Kidney (tissue), 14 donors: ENCODE results near the gene XPOT. TPM values are rescaled to one million over a fixed set of nuclear protein-coding genes. Genes with fewer than 3 reads are reported as not detected.

Experiments used
- DNase-seq, 5 donors: peaks; one replicate each; pipeline ENCODE4 v3.0.0-alpha.2; 2013 to 2020
- FAIRE-seq: peaks from 2 replicates; lab custom pipeline; 2012; peaks lifted over from hg19 to GRCh38; lab: Jason Lieb, UNC
- H3K27ac ChIP-seq, 2 donors: one replicate each; pipeline ENCODE4 v1.7.0; 2013; ENCODE audit warnings: low read depth in 2 of 2, low read length in 2 of 2, inconsistent platforms in 1 of 2
- H3K27me3 ChIP-seq: one replicate; pipeline ENCODE4 v1.7.1; 2013; ENCODE audit warnings: low read length, inconsistent platforms; ENCODE audit not compliant: control insufficient read depth, insufficient read depth
- H3K36me3 ChIP-seq, 3 donors: one replicate each; pipeline versions ENCODE4 v1.7.0 to v1.7.1; 2013; ENCODE audit warnings: low read length in 3 of 3, control low read depth in 1 of 3, inconsistent platforms in 1 of 3; ENCODE audit not compliant: insufficient read depth in 3 of 3, control insufficient read depth in 2 of 3
- H3K4me1 ChIP-seq, 3 donors: one replicate each; pipeline versions ENCODE4 v1.7.0 to v1.7.1; 2013; ENCODE audit warnings: low read length in 3 of 3, inconsistent platforms in 1 of 3, low read depth in 1 of 3; ENCODE audit not compliant: control insufficient read depth in 2 of 3, insufficient read depth in 2 of 3
- H3K4me3 ChIP-seq, 3 donors: one replicate each; pipeline versions ENCODE4 v1.7.0 to v1.8.1; 2013; ENCODE audit warnings: low read length in 3 of 3, control low read depth in 1 of 3, inconsistent platforms in 1 of 3
- H3K9ac ChIP-seq, 3 donors: one replicate each; pipeline versions ENCODE4 v1.7.0 to v1.7.1; 2013; ENCODE audit warnings: low read length in 3 of 3, control low read depth in 1 of 3, inconsistent platforms in 1 of 3
- H3K9me3 ChIP-seq, 3 donors: one replicate each; pipeline versions ENCODE4 v1.7.0 to v1.7.1; 2013; ENCODE audit warnings: low read length in 3 of 3, control low read depth in 1 of 3, inconsistent platforms in 1 of 3; ENCODE audit not compliant: control insufficient read depth in 2 of 3, insufficient read depth in 1 of 3
- CTCF ChIP-seq: IDR thresholded peaks from 3 replicates; pipeline ENCODE4 v1.5.1; 2012; ENCODE audit warnings: mild to moderate bottlenecking, moderate library complexity, borderline replicate concordance; ENCODE audit not compliant: insufficient read depth; ENCODE audit errors: extremely low read depth
- intact Hi-C: fragments of 100-400 bp; cut with DNase I; formaldehyde crosslinking; loops from one replicate; pipeline ENCODE4 v1.11.1; 2022
- polyA plus RNA-seq: library from polyadenylated mRNA; stranded (reverse); fragments of 350-450 nt; fragmentation: Illumina TruSeq; extraction: RNeasy Lipid Tissue Mini Kit (QIAGEN cat#74804); gene quantifications from one replicate; pipeline ENCODE4 v1.2.3, GENCODE V29; 2014; ENCODE audit warnings: low read depth, low replicate concordance; ENCODE audit not compliant: insufficient read depth
- total RNA-seq: library from RNA; stranded (reverse); fragmentation: NEBNext Ultra II Directional; extraction: Animal tissue kit (Norgen Biotek cat#: 25700); gene quantifications from one replicate; pipeline ENCODE4 v1.2.1, GENCODE V29; 2021
- donor health status: control.
- donor health status: control.
- donor health status: control.
- donor health status: control.
- donor health status: control.
- donor health status: DM: yes; HTN: yes; CAD: no.
- donor health status: Normal renal cell carcinoma (clear cell type).

XPOT gene
- total and polyA plus RNA-seq, 2 donors from 2014 or later, result 12.0 to 55.0 TPM

- Histone ChIP-seq H3K27ac (no peak overlapping the region), H3K36me3 (peaks cover 6 to 40% (median 28%) of the 10 kb centered on the region in 3 donors), H3K4me1 (no peaks in the 10 kb centered on the region), H3K9me3 (no peaks in the 10 kb centered on the region), H3K27me3 (no peaks in the 10 kb centered on the region), H3K9ac (no peak overlapping the region), H3K4me3 (no peak overlapping the region)
- DNase-seq (no peak), FAIRE-seq (no peak)
- intact Hi-C loops, result no loop called here
- TF ChIP-seq CTCF, result no peak
These were observed 65.4 kb downstream of the XPOT start for GRCh38 chr12:64469455-64470142.

GRCh38 chr12:64470495-64470894 is 66.3 kb downstream of the XPOT start:
- TF ChIP-seq CTCF, result no peak
- Histone ChIP-seq H3K4me1 (no peaks in the 10 kb centered on the region), H3K27ac (no peak overlapping the region), H3K9ac (no peak overlapping the region), H3K27me3 (no peaks in the 10 kb centered on the region), H3K9me3 (no peaks in the 10 kb centered on the region), H3K36me3 (peaks cover 9 to 35% (median 33%) of the 10 kb centered on the region in 3 donors), H3K4me3 (no peak overlapping the region)
- FAIRE-seq, result no peak
- intact Hi-C loops, result no loop called here
- no peak for DNase-seq

GRCh38 chr12:64473176-64473575 is 69.0 kb downstream of the XPOT start:
- Histone ChIP-seq H3K27ac (no peak overlapping the region), H3K27me3 (no peaks in the 10 kb centered on the region), H3K9me3 (peaks cover 0 to 6% (median 0%) of the 10 kb centered on the region in 3 donors), H3K36me3 (peaks cover 12 to 39% (median 29%) of the 10 kb centered on the region in 3 donors), H3K4me3 (no peak overlapping the region), H3K4me1 (no peaks in the 10 kb centered on the region), H3K9ac (no peak overlapping the region)
- DNase-seq (no peak), FAIRE-seq (no peak)
- intact Hi-C loops, result no loop called here
- TF ChIP-seq CTCF, result no peak
